Measurements from ENCODE around the gene POLR3K.

The POLR3K gene

DNA sequence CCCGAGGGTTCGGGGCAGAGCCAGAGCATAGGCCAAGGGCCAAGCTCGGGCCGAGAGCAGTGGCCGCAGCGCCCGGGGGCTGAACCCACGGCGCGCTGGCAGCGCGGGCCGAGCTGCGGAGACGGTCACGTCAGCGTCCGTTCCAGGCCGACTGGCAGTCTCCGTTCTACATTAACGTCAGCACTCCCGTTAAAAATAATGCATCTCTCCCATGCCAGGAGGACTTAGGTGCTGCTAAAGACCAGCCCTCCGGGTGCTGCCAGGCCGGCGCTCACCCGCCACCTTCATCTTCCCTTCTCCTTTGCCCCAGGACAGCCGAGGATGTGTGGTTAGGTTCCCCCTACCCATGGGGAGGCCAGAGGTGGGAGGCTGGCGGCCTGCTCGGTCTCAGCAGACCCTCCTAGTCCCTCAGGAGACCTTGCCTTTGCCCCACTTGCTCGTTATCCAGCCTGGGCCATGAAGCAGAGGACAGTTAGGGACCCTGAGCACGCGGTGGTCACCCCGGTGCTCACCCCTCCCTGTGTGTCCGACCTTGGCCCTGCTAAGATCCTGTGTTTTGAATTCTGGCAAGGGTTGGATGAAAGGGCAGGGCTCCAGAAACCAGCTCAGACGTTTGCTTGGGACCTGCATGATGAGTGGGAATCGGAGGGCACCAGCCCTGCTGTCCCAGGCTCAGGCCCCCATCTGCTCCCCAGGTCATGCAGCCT lies 25.2 kb upstream of the POLR3K start:
- DNase-seq (ENCODE audit: low read depth), result no peak

- no peak for DNase-seq (ENCODE audit: low read depth)
These were observed 24.5 kb upstream of the POLR3K start, which contains the start of gene MPG for GRCh38 chr16:77807-78443. Gene MPG, plus strand, starts transcription at chr16:78225. Its CDS starts 85 bp downstream, at chr16:78310.

DNA sequence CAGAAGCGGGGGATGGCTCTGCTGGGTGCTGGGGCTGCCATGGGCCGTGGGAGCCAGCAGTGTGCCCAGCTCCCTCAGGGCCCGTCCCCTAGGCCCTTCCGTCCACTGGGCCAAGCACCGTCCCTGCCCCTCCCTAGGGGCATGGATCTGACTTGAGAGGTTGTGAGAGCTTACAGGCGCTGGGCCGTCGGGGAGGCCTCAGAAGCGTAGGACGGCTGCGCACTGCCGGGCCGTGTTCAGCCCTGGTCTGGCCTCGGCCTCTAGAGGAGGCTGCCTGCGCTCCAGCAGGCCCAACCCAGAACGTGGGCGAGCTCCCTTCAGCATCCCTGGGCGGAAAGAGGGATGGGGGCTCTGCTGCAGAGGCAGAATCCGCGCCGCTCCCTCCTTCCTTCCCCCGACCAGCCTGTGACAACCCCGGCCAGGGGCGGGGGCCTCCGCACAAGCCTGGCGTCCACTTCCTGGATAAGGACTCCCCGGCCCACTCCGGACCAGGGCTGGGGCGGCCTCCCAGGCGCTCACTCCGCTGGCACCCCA lies 23.9 kb upstream of the POLR3K start:
- DNase-seq (ENCODE audit: low read depth), result no peak

GRCh38 chr16:76535-77272 lies 23.3 kb upstream of the POLR3K start:
- DNase-seq (ENCODE audit: low read depth), result peak; percentile 69

- DNase-seq (ENCODE audit: low read depth), result peak; percentile 62
These were observed 22.4 kb upstream of the POLR3K start for GRCh38 chr16:75580-76501.

GRCh38 chr16:74747-75334 lies 21.4 kb upstream of the POLR3K start:
- DNase-seq (ENCODE audit: low read depth), result no peak

- no peak for DNase-seq (ENCODE audit: low read depth)
These were observed 20.8 kb upstream of the POLR3K start for GRCh38 chr16:74051-74746.

DNA sequence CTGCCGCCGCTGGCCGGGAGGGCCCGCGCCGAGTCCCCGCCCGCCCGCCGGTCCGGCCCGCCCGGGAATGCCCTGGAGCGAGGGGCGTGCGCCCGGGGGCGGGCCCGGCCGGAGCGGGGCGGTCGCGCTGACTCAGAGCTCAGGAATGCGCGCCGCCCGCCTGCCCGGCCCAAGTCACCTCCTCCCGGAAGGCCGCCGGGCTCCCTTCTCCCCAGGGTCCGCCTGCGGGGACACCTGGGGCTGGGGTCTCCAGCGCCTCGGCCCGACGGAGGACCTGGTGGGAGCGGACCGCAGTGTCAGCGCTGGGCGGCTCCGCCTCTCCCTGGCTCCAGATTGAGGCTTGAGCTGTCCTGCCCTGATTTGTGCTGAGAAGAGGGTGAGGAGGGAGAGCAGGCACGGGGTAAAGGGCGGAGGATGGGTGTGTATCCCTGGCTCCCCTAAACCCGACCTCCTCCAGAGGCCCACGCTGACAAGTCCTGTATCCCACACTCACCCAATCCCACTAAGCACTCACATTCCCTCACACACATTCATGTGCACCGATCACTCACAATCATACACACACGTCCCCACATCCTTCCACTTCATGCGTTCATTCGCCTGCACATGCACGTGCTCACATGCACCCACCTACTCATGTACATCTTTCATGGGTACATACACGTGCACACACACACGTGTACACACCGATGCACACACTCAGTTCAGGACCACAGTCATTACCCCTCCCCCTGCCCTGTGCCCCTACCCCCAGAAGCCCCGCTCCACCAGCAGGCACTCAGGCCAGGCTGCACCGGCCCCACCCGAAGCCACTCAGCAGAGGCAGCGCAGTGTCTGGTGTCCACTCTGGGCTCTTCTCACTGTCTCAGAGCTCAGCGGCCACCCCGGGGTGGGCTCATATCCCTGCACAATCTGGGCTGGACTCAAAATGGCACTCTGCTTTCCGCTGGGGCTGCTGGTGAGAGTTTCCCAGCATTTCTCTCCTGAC lies 19.4 kb upstream of the POLR3K start, which contains the start of gene RHBDF1:
Gene RHBDF1 (minus strand): TSS at position 71 of the 988 bp plus-strand sequence. CDS start 7,616 bp downstream, outside the sequence.
- no peak for DNase-seq (ENCODE audit: low read depth)

DNA sequence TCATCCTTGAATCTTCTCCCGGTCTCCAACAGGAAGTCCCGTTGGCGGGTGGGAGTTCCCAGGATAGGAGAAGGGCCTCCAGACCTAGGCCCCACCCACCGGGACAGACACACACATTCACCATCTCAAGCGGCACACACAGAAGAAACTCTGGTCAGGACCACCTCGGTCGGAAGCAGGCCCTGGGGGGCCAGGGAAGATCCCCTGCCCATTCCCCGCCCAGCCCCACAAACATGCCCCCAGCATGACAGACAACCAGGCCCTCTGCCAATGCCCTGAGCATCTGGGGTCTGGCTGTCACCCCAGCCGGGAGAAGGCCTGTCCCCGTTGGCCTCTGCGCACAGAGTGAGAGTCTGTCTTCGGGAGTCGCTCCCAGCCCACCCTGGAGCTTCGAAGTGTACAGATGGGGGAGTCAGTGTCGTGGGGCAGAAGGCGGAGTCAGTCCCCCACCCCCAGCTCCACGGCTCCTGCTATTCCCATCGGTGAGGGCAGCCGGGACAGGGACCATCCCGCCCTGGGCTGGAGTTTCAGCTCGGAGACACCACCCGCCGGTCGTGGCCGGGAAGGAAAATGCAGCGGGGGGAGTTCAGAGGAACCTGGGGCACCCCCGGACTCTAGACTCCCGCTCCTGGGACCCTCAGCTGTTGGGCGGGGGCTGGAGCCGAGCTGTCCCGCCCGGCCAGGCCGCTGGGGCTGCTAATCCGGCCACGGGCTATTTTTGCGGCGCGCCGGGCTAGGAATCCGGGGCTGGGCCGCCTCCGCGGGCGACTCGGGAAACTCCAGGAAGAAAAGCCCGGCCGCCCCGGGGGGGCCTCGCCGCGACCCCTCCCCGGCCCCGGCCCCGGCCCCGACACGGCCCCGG lies 18.4 kb upstream of the POLR3K start:
- no peak for DNase-seq (ENCODE audit: low read depth)

GRCh38 chr16:71210-71539 lies 17.8 kb upstream of the POLR3K start:
- no peak for DNase-seq (ENCODE audit: low read depth)

DNA sequence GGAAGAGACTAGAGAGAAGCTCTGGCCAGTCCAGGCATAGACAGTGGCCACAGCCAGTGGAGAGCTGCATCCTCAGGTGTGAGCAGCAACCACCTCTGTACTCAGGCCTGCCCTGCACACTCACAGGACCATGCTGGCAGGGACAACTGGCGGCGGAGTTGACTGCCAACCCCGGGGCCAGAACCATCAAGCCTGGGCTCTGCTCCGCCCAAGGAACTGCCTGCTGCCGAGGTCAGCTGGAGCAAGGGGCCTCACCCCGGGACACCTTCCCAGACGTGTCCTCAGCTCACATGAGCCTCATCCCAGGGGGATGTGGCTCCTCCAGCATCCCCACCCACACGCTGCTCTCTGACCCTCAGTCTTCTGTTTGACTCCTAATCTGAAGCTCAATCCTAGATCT lies 15.8 kb upstream of the POLR3K start:
- DNase-seq (ENCODE audit: low read depth), result no peak

GRCh38 chr16:67884-68789 lies 14.7 kb upstream of the POLR3K start:
- DNase-seq (ENCODE audit: low read depth), result no peak

- DNase-seq (ENCODE audit: low read depth), result no peak
These were observed 13.9 kb upstream of the POLR3K start for GRCh38 chr16:67183-67791.

DNA sequence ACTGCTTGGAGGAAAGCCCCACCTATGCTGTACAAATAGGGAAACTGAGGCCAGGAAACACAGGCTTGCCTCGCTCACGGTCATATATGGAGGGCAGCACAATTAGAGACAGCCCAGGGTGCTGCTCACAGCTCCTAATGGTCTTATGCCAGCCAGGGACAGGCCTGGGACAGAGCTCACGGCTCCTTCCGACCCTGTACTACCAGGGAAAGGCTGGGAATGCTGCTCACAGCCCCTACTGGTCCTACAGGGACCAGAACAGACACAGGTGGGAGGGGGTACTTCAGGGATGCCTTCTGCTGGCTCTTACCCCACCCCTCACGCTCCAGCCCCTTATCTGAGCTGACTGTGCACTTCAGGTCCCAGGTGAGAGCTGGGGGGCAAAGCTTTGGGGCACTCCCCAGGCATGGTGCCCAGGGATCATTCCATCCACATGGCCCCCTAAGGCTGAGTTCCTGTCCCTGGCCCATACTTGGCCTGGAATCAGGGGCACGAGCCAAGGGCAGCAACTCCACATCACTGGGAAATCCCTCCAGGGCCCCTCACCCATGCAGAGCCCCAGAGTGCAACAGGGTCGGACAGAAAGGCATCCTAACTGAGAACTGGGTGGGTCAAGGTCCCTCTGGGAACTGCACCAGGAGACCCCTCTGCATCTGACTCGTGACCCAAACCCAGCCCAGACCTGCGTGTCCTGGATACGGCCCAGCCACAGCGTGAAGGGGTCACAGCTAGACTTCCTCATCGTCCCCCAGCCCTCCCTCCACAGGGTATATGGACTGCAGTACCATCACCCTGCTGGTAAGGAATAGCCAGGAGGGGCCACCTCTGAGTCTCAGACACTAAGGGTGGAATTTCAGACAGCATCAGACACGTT lies 13.1 kb upstream of the POLR3K start:
- DNase-seq (ENCODE audit: low read depth), result no peak

DNA sequence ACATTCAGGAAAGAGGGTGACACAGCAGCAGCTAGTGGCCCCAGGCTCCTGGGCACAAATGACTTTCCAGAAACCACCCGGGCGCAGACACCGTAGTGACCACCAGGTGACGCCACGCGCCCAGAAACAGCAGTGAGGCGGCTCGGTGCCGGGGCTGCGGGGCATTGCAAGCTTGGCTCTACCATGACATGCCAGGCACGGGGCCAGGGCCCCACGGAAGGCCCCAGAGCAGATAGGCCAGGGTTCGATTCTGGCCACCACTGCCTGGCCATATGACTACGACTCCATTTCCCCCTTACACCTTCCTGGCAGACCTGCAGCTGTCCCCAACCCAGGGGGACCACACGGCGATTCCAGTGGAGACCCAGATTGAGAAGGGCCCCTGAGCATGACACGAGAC lies 12.3 kb upstream of the POLR3K start:
- DNase-seq (ENCODE audit: low read depth), result no peak

GRCh38 chr16:64914-65255 lies 11.5 kb upstream of the POLR3K start:
- no peak for DNase-seq (ENCODE audit: low read depth)
